Activated naive CD8-positive, alpha-beta T cell treated with anti-CD3 and anti-CD28 coated beads for 36 hours (primary cell): ENCODE data around the gene PRDM2. TPM values are rescaled to one million over a fixed set of nuclear protein-coding genes. Genes with fewer than 3 reads are reported as not detected.

Source experiments
- DNase-seq: peaks from one replicate; pipeline ENCODE4 v3.0.0; 2021
- H3K27ac Mint-ChIP-seq: one replicate; pipeline ENCODE4 v1.8.0; 2022; ENCODE audit warnings: mild to moderate bottlenecking, moderate library complexity, mixed read lengths
- H3K27me3 Mint-ChIP-seq: one replicate; pipeline ENCODE4 v1.8.0; 2022; ENCODE audit warnings: mild to moderate bottlenecking, mixed read lengths
- H3K36me3 Mint-ChIP-seq: one replicate; pipeline ENCODE4 v1.8.0; 2021; ENCODE audit warnings: mild to moderate bottlenecking, mixed read lengths
- H3K4me1 Mint-ChIP-seq: one replicate; pipeline ENCODE4 v1.8.0; 2021; ENCODE audit warnings: mixed read lengths
- H3K4me3 Mint-ChIP-seq: one replicate; pipeline ENCODE4 v1.8.0; 2022; ENCODE audit warnings: mild to moderate bottlenecking, moderate library complexity, mixed read lengths
- H3K9me3 Mint-ChIP-seq: one replicate; pipeline ENCODE4 v1.8.0; 2022; ENCODE audit warnings: mixed read lengths
- total RNA-seq, 2 experiments: library from RNA; stranded (reverse); gene quantifications; one replicate each; pipeline ENCODE4 v1.2.3, GENCODE V29; 2021

PRDM2 gene
- total RNA-seq, 2 experiments from 2014 or later = 47.3 to 57.5 TPM

DNA sequence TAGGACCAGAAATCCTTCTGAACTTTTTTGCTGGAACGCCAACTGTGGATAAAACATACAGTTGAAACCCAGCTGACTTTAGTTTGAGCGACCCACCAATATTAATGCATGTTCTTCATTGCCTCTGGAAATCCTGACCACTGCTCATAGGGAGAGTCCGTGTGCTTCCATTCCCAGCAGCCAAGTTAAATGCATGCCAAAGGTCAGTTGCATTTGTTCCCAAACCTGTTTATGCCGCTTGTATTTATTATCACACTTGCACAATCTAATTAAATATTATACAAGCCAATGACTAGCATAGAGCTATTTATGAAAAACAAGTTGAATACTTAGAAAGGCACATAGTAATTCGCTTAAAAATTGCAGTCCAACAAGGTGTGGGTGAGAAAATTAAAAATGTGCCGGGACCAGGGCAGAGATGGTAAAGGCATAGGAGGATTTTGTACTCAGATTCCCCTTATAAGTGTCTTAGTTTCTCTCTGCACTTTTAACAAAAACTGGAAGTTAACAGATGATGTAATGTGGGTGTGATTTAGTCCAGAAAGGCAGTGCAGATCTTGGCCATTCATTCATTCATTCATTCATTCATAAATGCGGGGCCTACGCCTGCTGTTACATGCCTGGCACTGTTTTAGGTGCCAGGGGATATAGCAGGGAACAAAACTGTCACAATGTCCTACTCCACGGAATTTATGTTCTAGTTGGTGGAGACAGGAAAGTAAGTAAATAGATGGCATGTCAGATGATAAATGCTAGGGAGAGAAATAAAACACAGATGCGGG lies 99.7 kb downstream of the PRDM2 start:
- Mint-ChIP-seq H3K9me3 (no peaks in the 10 kb centered on the region), H3K4me1 (peaks cover 40% of the 10 kb centered on the region), H3K4me3 (no peak overlapping the region), H3K36me3 (peaks cover 13% of the 10 kb centered on the region), H3K27ac (peak overlapping the region; percentile 5), H3K27me3 (no peaks in the 10 kb centered on the region)
- no peak for DNase-seq

DNA sequence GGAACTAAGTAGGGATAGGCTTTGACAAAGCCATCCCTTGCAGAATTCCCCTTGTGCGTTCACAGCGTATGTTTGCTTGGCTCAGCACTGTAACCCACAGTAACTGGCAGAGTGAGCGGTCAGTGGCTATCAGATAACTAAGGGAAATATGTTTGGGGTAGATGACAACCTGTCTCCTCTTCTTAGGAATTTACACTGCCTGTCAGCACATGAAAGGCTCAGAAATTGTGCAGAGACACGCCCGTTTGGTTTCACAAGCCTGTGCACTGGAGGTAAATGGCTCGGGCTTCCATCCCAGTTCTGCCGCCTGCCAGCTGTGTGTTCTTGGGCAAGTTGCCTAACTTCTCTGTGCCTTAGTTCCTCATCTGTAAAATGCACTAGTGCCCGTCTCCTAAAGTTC lies 101.2 kb downstream of the PRDM2 start:
- peaks cover 25% of the 10 kb centered on the region for H3K4me1 Mint-ChIP-seq
- no peak overlapping the region for H3K27ac Mint-ChIP-seq
- H3K36me3 Mint-ChIP-seq = peaks cover 1% of the 10 kb centered on the region
- no peak for DNase-seq
- H3K27me3 Mint-ChIP-seq = no peaks in the 10 kb centered on the region
- H3K4me3 Mint-ChIP-seq = no peak overlapping the region
- no peaks in the 10 kb centered on the region for H3K9me3 Mint-ChIP-seq

DNA sequence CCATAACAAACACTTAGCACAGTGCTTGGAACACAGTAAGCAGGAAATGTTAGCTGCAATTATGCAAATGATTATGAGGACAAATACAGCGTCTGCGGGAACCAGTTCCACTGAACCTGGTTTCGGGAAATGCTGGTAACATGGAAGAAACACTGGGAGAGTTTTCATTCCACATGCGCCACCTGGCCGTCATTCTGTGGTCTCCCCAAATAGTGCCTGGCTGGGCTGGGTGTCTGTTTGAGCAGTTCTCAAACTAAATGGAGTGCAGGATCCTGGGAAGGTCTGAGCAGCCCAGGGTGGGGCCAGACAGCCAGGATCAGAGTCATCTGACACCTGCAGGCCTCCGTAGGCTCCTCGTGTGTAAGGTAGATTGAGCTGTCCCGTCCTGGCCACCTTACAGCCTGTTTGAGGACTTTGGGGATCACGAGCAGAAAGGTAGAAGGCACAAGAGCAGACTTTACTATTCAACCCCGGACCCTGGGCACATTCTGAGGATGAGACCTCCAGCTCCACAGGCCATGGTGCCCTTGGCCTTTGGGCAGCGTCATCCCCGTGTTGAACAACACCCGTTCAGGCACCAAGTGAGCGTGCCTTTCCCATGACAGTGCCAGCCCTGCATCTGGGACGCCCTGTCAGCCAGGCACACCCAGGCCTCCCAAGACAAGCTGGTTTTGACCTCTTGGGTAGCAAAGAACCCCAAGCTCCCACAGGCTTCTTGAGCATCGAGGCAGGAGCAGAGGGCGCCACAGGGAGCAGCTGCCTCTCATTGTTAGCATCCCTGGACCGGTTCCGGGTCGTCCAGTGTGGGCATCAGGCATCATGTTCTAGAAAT lies 101.9 kb downstream of the PRDM2 start:
- DNase-seq = no peak
- Mint-ChIP-seq H3K36me3 (no peaks in the 10 kb centered on the region), H3K9me3 (no peaks in the 10 kb centered on the region), H3K4me3 (no peak overlapping the region), H3K4me1 (peaks cover 21% of the 10 kb centered on the region), H3K27ac (peak overlapping the region; percentile 31), H3K27me3 (no peaks in the 10 kb centered on the region)

DNA sequence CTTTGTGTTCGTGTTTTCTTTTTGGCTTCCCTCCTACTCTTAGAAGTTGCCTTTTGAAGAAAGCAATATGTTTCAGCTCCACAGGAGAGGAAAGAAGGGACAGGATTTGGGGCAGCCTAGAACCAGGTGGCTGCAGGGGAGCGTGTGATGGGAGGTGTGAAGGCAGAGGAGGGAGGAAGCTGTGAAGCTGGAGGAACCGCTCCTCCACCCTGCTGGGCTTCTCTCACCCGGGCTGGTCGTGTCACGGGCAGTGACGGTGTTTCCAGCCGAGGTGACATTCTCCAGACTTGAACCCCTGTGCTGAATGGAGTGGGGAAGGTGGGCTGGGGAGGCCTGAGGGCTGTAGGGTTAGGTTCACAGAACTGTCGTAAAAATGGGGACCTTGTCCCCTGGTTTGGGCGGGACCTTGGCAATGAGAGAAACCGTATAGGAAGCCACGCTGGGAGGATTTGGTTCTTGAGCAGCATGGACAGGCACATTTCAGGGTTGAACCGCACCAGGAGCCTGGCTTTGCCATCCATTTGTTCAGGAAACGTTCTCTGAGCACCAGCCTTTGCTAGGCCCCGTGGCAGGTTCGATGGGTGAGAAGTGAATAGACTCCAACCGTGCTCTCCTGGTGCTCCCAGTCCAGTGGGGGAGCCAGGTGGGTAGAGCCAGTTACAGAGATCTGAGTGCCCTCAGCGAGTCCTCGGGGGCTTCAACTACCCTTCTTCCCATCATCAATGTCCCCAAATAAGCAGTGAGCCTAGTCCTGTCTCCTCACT lies 103.0 kb downstream of the PRDM2 start:
- Mint-ChIP-seq H3K4me1 (peaks cover 10% of the 10 kb centered on the region), H3K9me3 (no peaks in the 10 kb centered on the region), H3K27me3 (no peaks in the 10 kb centered on the region), H3K36me3 (no peaks in the 10 kb centered on the region), H3K4me3 (no peak overlapping the region), H3K27ac (no peak overlapping the region)
- DNase-seq = no peak

DNA sequence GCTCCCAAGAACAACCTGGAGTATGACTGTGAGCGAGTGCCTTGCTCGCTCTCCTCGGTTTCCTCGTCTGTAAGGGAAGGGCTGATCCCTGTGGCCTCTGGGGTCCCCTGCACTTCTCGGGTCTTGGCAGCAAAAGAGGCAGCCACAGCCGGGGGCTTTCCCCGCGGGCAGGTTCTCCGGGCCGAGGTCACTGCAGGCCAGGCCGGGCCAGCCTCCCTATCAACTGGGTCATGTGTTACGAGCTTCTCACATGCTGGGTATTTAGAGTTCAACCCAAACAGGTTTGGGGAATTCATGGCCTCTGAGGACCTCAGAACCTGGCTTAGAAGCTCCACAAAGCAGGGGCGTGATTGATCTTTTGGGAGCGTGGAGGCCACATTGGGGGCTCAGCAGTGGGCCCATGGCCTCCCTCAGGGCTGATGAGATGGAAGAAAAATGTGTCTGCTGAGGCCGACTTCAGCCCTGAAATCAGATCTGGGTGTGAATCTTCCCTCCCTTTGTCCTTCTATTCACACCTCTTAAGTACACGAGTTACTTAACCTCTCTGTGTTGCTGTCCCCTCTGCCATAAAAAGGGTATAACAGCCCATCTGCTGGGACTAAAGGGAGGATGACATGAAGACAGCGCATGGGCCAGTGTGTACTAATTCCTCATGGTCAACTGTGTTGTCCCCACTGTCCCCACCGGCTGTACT lies 103.7 kb downstream of the PRDM2 start:
- Mint-ChIP-seq H3K36me3 (no peaks in the 10 kb centered on the region), H3K27ac (no peak overlapping the region), H3K9me3 (no peaks in the 10 kb centered on the region), H3K27me3 (no peaks in the 10 kb centered on the region), H3K4me3 (no peak overlapping the region), H3K4me1 (peaks cover 3% of the 10 kb centered on the region)
- DNase-seq = no peak

DNA sequence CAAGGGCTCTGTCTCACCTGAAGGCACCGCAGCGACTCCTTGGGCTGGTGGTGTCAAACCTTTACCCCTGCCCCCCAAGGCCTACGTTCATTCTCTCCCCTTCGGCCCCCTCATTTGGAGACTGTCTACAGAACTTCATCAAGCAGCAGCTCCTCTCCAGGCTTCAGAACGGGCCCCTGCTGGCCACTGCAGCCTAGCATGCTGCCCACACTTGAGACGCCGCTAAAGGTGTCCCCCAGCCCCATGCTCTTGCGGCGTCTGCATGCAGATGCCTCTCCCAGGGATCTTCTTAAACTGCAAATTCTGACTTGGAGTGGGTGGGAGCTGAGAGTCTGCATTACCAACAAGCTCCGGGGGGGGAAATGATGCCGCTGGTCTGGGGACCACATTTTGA lies 104.2 kb downstream of the PRDM2 start:
- no peaks in the 10 kb centered on the region for H3K27me3 Mint-ChIP-seq
- H3K36me3 Mint-ChIP-seq = no peaks in the 10 kb centered on the region
- H3K9me3 Mint-ChIP-seq = no peaks in the 10 kb centered on the region
- no peak overlapping the region for H3K27ac Mint-ChIP-seq
- H3K4me1 Mint-ChIP-seq = peaks cover 4% of the 10 kb centered on the region
- no peak overlapping the region for H3K4me3 Mint-ChIP-seq
- no peak for DNase-seq

DNA sequence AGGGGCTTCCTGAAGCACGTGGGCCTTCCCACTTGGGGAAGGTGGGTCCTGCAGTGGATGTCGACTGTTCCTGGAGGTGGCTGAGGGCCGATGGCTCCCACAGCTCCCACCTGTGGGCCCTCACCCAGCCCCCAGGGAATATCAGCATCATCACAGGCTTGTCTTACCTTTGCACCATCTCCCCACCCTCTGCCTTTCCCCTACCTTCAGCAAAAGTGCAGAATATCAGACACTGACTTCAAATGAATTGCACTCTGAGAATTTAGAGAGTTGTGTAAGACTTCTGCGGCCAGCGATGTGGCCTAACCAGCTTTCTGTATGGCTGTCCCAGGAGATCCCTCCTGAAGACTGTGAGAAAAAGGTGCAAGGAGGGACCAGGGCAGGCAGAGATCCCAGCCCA lies 105.4 kb downstream of the PRDM2 start:
- H3K36me3 Mint-ChIP-seq = no peaks in the 10 kb centered on the region
- H3K4me1 Mint-ChIP-seq = peaks cover 11% of the 10 kb centered on the region
- no peaks in the 10 kb centered on the region for H3K9me3 Mint-ChIP-seq
- no peak for DNase-seq
- H3K27me3 Mint-ChIP-seq = no peaks in the 10 kb centered on the region
- H3K4me3 Mint-ChIP-seq = no peak overlapping the region
- H3K27ac Mint-ChIP-seq = no peak overlapping the region

DNA sequence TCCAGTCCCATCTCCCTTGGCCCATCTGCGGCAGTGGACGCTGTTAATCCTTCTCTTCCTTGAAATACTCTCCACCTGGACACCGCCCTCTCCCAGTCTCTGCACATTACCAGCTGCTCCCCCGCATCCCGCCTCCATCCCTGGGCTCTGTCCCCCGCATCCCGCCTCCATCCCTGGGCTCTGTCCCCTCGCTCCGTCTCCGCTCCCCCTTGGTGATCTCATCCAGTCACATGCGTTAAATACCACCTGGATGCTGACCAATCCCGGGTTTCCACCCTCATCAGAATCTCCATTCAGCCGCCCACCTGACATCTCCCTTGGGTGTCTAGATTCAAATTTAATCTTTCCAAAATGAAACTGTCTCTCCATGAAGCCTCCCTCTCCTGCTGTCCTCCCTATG lies 106.1 kb downstream of the PRDM2 start:
- H3K4me3 Mint-ChIP-seq = no peak overlapping the region
- no peak for DNase-seq
- H3K27ac Mint-ChIP-seq = no peak overlapping the region
- peaks cover 12% of the 10 kb centered on the region for H3K4me1 Mint-ChIP-seq
- no peaks in the 10 kb centered on the region for H3K9me3 Mint-ChIP-seq
- no peaks in the 10 kb centered on the region for H3K27me3 Mint-ChIP-seq
- H3K36me3 Mint-ChIP-seq = no peaks in the 10 kb centered on the region

DNA sequence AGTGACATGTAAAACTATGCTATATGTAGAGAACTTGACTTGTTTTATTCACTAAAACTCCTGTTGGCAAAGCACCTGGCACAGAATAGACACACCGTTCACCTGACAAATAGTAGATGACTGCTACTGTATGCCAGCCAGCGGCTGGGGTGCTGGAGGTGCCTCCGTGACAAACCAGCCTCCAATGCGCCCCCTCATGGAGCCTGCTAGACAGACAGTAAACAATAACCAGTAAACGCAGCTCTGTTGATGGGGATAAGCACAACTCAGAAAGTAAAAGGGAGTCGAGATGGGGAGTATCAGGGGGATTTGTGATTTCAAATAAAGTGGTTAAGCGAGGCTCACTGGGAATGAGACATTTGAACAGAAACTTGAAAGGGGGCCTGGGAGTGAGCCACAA lies 107.2 kb downstream of the PRDM2 start:
- H3K4me3 Mint-ChIP-seq = no peak overlapping the region
- no peak for DNase-seq

DNA sequence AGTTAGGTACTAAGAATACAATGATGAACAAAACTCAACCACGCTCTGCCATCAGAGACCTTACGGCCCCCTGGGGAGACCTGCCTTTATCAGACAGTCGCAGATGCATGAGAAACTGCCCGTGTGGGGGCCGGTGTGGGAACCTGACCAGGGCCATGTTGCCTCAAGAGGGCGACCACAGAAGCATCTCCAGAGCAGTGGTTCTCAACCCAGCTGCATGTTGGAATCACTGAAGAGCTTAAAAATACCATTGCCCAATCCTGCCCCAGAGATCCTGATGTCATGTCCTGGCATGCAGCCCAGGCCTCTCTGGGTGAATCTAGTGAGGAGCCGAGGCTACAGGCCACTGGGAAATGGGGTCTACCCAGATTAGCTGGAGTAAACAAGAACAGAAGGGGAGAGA lies 108.7 kb downstream of the PRDM2 start:
- H3K9me3 Mint-ChIP-seq = no peaks in the 10 kb centered on the region
- H3K4me3 Mint-ChIP-seq = no peak overlapping the region
- H3K27me3 Mint-ChIP-seq = no peaks in the 10 kb centered on the region
- H3K27ac Mint-ChIP-seq = no peak overlapping the region
- no peak for DNase-seq
- H3K4me1 Mint-ChIP-seq = peaks cover 15% of the 10 kb centered on the region
- no peaks in the 10 kb centered on the region for H3K36me3 Mint-ChIP-seq

More for the DNA sequence above, 107.2 kb downstream of the PRDM2 start:
- Mint-ChIP-seq H3K36me3 (no peaks in the 10 kb centered on the region), H3K27me3 (no peaks in the 10 kb centered on the region), H3K4me1 (peaks cover 13% of the 10 kb centered on the region), H3K27ac (no peak overlapping the region), H3K9me3 (no peaks in the 10 kb centered on the region)

DNA sequence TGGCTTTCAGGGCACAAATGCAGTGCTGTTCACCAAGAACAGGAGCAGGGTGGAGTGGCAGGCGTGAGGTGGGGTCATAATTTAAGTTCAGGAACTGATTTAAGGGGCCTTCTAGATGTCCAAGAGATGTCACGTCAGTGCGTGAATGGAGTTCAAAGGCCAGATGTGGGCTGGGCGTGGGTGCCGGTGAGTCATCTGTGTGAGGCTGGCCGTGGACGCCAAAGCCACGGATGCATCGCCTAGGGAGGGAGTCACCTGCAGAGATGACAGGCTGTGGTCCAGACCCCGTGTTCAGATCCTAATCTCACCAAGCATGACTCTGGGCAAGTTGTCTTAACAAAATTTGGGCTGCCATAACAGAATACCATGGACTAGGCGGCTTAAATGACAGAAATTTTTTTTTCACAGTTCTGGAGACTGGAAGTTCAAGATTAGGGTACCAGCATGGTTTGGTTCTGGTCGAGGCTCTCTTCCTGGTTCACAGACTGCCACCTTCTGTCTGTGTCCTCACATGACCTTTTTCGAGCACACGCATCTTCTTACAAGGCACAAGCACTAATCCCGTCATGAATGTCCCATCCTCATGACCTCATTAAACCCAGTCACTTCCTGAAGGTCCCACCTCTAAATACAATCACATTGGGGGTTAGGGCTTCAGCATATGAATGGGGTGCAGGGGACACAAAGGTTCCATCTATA lies 109.6 kb downstream of the PRDM2 start:
- Mint-ChIP-seq H3K27ac (no peak overlapping the region), H3K4me1 (peaks cover 16% of the 10 kb centered on the region), H3K36me3 (no peaks in the 10 kb centered on the region), H3K27me3 (no peaks in the 10 kb centered on the region), H3K4me3 (no peak overlapping the region), H3K9me3 (no peaks in the 10 kb centered on the region)
- DNase-seq = no peak

DNA sequence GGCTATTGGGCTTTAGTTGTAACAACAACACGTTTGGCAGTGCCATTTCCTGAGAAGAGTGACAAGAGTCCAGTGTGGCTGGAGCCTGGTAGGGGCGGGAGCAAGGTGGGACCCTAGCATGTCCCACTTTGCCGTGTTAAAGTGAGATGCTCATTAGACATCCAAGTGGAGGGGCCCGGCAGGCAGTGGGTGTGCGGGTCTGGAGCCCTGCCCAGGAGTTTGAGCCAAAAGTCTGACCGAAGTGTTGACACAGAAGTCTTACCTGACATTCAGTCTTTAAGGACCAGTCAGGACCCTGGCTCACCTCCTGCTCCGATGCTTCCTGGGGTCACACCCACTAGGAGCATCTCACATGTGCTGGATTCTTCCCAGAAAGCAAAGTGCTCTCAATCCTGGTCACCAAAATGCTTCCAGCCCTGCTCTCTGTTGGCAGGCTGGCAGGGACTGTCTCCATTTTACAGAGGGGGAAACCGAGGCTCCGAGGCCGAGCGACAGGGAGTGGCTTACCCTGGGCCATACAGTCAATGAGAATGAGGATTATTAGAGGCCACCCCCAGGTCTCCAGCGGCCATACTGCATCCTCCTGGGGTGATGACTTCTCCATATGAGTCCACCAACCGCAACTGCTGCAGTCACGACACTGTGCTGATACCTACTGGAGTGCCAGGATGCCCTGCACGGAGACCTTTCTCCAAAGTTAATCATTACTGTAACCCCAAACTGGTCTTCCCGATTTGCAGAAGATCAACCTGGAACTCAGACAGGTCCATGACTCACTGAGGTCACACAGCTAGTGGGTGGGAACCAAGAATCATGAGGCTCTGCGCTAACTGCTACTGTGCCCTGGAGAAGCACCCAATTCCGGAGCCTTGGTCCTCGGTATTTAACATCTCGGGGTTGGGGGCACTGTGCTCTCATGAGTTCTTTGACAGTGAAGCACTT lies 112.7 kb downstream of the PRDM2 start:
- Mint-ChIP-seq H3K4me1 (peaks cover 16% of the 10 kb centered on the region), H3K4me3 (no peak overlapping the region), H3K36me3 (no peaks in the 10 kb centered on the region), H3K9me3 (no peaks in the 10 kb centered on the region), H3K27ac (no peak overlapping the region), H3K27me3 (no peaks in the 10 kb centered on the region)
- DNase-seq = no peak

DNA sequence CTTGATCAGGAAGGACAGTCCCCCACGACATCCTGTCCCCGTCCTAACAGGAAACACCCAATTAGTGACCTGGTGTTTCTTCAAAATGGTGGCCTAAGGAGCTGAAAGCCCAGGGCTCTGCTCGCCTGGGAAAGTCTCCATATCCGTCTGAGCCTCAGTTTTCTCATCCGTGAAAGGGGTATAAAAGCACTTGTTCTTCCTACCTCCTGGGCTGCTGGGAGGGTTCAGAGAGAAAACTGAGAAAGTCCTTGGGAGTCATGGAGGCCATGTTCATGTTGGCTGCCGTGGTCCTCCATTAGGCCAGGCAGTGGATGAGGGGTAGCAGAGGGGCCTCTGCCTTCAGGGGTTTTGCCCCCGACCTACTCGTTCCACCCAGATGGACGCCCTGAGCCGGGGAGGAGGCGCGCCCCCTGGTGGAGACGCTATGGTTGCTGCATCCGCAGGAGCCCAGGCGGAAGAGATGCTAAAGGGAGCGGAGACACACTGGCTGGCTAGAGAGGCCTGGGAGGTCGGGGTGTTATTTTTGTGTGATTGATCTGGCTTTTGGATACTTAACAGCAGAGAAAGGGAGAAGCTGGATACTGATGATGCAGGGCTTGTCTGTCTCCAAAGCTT lies 113.5 kb downstream of the PRDM2 start:
- no peaks in the 10 kb centered on the region for H3K36me3 Mint-ChIP-seq
- peaks cover 16% of the 10 kb centered on the region for H3K4me1 Mint-ChIP-seq
- H3K27ac Mint-ChIP-seq = no peak overlapping the region
- DNase-seq = peak; percentile 64
- no peak overlapping the region for H3K4me3 Mint-ChIP-seq
- H3K9me3 Mint-ChIP-seq = no peaks in the 10 kb centered on the region
- H3K27me3 Mint-ChIP-seq = no peaks in the 10 kb centered on the region
